AG09319 (cell line): Measurements from ENCODE around the gene SRGAP3.

Source experiments
- DNase-seq: peaks from one replicate; pipeline ENCODE4 v3.0.0-alpha.2; 2010; ENCODE audit warnings: low read depth; ENCODE audit errors: extremely low read depth
- TF ChIP-seq, protein P1 (sequence below): IDR thresholded peaks from 2 replicates; pipeline ENCODE4 v1.5.1; 2011; ENCODE audit warnings: low read depth, mild to moderate bottlenecking, inconsistent platforms, low read length, moderate library complexity

SRGAP3 gene

DNA sequence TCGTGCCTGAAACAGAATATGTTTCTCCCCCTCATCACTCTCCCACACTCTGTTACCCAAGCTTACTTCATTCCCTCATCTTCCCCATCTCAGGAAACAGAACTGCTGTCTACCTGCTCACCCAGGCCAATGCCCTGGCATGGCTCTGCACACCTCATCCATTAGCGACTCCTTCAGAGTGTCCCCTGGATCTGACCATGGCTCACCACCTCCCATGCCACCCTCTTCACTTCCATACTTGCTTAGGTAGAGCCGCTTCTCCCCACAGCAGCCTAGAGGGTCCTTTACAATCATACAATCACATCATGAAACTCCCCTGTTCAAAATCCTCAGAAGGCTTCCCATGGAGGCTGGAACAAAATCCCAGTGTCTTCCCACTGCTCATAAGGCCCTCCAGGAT is 252.3 kb downstream of the SRGAP3 start:
- DNase-seq, result no peak
- TF ChIP-seq, protein P1, sequence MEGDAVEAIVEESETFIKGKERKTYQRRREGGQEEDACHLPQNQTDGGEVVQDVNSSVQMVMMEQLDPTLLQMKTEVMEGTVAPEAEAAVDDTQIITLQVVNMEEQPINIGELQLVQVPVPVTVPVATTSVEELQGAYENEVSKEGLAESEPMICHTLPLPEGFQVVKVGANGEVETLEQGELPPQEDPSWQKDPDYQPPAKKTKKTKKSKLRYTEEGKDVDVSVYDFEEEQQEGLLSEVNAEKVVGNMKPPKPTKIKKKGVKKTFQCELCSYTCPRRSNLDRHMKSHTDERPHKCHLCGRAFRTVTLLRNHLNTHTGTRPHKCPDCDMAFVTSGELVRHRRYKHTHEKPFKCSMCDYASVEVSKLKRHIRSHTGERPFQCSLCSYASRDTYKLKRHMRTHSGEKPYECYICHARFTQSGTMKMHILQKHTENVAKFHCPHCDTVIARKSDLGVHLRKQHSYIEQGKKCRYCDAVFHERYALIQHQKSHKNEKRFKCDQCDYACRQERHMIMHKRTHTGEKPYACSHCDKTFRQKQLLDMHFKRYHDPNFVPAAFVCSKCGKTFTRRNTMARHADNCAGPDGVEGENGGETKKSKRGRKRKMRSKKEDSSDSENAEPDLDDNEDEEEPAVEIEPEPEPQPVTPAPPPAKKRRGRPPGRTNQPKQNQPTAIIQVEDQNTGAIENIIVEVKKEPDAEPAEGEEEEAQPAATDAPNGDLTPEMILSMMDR, result no peak

DNA sequence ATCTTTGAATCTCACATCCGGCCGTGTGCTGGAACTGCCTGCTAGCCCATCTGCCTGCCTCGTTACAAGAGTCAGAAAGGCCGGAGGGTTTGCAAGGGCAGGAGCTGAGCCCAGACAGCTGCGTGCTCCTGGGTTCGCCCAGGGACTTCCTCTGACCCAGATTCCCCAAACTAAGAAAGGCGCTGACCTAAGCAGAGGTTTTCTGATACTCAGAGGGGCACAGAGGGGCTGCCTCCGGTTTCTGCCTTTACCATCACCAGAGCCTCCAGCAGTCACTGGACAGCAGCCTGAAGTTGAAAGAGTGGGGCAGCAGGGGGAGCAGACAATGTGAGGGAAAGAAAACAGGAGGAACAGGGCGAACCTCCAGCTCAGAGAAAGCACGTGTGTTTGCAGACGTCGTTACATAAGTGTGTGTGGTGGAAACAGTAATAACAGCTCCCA is 252.7 kb downstream of the SRGAP3 start:
- peak; percentile 23 for DNase-seq
- TF ChIP-seq, protein P1, result peak; percentile 49

DNA sequence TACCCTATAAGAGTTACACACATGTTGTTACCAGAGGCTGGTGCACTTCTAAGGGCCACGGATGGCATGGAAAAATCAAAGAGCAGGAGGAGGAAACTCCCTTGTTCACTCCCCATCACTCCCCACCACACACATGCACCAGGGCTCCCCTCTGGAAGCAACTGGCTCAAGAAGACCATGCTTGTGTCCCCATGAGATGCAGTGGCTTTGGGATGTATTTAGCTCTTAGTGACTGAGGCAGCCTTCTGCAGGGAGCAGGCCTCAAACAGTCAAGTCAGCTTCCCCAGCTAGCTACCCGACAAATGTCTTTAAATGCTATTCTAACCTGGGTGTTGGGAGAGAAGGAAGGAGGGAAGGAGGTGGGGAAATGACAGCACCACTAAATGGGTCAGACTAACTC is 253.2 kb downstream of the SRGAP3 start:
- TF ChIP-seq, protein P1, result no peak
- DNase-seq, result no peak

DNA sequence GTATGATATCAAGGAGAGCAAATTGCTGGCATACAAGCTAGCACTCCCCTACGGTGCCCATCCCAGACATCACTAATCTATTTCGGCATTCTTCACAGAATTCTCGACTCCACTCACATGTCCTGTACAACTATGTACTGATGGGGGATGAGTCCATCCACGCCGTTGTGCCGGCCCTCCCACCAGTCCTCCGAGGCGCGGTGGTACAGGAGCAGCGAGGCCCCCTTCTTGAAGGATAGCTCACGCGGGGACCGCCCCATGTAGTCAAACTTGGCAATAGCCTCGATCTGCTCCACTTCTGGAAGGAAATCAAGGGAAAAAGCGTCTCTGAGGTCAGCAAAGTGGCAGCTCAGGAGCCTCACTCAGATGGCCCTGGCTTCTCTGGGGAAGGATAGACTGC is 255.2 kb downstream of the SRGAP3 start:
- DNase-seq, result no peak
- TF ChIP-seq, protein P1, result no peak

- TF ChIP-seq, protein P1, result no peak
Measured at GRCh38 chr3:8993331-8993730, 256.1 kb downstream of the SRGAP3 start.

GRCh38 chr3:8992854-8993253 is 256.6 kb downstream of the SRGAP3 start:
- DNase-seq, result no peak
- TF ChIP-seq, protein P1, result no peak

More at GRCh38 chr3:8993331-8993730, 256.1 kb downstream of the SRGAP3 start:
- no peak for DNase-seq

- no peak for DNase-seq
- TF ChIP-seq, protein P1, result no peak
Measured at GRCh38 chr3:8992199-8992598, 257.2 kb downstream of the SRGAP3 start.
